ENCODE data around the gene PHLDB3.
"Not testable (repeated sequence)": the region's sequence is repeated elsewhere in the genome, so short reads cannot be mapped to it uniquely, and the experiment has no call there.

Gene PHLDB3

DNA sequence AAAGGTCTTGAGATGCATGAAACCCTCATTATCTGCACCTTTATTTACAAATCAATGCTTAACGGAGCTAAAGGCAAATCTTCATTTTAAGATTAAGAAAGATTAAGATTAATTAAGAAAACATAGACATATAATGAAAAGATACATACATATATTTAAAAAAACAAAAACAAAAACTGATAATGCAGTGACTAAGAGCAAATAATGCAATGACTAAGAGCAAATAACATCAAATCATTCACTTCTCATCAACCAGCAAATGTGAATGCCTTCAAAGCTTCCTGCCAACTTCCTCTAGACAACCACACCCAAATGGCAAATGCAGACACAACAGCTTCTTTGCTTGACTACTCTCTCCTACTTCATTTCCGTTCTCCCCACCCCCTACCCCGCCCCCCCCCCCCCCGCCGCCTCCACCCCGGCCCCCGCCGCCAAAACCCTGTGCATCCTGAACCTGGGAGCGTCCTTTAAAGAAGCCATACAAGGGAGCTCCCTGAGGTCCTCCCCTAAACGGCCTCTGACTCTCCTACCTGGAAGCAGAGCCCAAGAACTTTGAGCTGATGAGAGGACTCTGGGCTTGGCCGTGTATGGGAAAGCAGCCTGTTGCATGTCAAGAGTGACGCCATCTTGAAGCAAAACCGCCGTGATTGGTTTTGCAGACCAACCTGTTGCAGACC lies 65.4 kb downstream of the PHLDB3 start:
- no peak for DNase-seq

DNA sequence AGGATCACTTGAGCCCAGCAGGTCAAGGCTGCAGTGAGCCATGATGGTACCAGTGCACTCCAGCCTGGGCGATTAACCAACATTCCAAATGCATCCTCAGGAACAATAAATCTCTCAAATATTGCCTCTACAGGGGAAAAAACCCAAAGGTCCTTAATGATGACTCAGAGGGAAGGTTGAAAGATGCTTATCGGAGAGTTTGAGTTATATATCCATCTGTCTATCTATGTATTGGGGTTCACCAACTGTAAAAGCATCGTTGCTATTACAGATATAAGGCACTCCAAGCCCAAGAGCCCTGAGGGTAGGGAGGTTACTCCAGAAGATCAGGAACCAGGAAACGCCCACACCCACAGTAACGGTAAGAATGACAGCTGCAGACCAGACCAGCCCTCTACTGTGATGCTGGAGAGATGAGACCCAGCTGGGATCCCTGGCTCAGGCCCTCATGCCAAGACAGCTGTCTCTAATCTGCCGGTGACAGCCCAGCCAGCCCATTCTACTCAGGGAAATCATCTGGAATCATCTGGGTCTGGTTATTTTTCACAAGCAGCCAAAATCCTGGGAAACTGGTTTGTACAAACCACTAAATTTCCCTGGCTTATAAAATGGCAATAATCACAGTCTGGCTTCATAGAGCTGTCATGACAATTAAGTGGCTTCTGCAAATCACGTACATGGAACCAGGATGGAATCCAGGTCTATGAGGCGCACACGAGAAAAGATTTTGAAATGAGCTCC lies 66.1 kb downstream of the PHLDB3 start:
- DNase-seq = no peak

GRCh38 chr19:43437712-43438111 lies 66.8 kb downstream of the PHLDB3 start:
- DNase-seq = no peak

DNA sequence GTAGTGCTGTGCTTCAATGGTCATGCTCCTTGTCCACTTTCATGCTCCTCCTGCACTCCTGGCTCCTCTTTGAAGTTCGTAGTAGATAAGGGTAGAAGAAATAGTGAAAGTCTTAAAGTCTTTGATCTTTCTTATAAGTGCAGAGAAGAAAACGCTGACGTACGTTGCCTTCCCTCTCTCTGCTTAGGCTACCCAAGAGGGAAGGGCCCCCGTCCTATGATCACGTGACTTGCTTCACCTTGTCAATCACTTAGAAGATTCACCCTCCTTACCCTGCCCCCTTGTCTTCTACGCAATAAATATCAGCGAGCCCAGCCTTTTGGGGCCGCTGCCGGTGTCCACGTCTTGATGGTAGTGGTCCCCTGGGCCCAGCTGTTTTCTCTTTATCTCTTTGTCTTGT lies 67.3 kb downstream of the PHLDB3 start:
- not testable (repeated sequence) for DNase-seq

- no peak for DNase-seq
These were observed 68.8 kb downstream of the PHLDB3 start for GRCh38 chr19:43435775-43436174.

GRCh38 chr19:43433689-43434088 lies 70.9 kb downstream of the PHLDB3 start:
- DNase-seq = no peak

GRCh38 chr19:43433358-43433673 lies 71.2 kb downstream of the PHLDB3 start:
- no peak for DNase-seq

GRCh38 chr19:43430976-43431375 lies 73.6 kb downstream of the PHLDB3 start:
- DNase-seq = no peak

DNA sequence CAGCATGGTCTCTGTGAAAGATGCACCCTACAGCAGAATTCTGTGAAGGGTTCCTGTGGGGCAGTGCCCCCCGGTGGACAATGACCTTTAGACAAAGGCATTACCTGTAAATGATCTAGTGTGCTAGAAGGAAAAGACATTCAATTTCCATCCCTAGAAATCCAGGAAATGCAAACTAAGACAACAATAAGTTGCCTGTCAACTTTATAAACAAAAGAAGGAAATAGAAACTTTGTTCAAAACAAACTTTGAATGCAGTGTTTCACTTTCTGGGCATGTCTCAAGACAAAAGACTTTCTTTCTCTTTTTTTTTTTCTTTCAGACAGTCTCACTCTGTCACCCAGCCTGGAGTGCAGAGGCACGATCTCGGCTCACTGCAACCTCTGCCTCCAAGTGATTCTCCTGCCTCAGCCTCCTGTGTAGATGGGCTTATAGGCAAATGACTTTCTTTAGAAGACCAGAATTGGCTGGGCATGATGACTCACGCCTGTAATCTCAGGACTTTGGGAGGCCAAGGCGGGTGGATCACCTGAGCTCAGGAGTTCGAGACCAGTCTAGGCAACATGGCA lies 74.3 kb downstream of the PHLDB3 start:
- DNase-seq = no peak

GRCh38 chr19:43429395-43429794 lies 75.2 kb downstream of the PHLDB3 start:
- DNase-seq = no peak

DNA sequence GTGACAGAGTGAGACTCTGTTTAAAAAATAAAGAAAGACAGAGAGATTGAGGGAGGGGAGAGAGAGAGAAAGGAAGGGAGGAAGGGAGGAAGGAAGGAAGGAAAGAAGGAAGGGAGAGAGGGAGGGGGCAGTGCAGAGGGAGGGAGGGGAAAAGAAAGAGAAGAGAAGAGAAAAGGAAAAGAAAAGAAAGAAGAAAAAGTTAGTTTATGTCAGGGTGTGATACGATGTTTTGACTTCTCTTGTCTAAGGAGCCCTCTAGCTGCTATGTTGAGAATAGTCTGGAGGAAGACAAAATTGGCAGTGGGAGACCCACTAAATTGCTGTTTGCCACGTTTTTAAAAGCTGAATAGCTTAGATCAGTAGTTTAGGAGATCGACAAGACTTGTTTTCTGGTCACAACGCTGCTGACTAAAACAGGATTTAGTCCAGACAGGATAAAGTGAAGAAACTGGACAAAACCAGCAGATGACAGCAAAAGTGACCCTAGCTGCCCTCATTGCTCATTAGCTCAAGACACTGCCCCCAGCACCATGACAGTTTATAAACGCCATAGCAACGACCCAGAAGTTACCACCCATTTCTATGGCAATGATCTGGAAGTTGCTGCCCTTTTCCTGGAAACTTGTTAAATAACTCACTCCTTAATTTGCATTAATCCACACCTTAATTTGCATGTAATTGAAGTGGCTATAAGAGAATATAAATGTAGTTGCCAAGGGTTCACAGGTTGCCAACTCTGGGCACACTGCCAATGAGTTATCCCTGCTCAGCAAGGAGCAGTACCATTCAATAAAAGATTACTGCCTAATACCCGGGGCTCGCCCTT lies 78.8 kb downstream of the PHLDB3 start:
- DNase-seq = no peak
